A549 treated with AZD2906 at 1 μM for 4 hours (cell line): ENCODE data around the gene DNM3. TPM values are rescaled to one million over a fixed set of nuclear protein-coding genes. Genes with fewer than 3 reads are reported as not detected.

Experiments
- total RNA-seq: library from RNA; stranded (reverse); fragments of 200-300 nt; extraction: Qiagen RNA extraction; gene quantifications from 5 replicates; pipeline ENCODE4 v1.2.3, GENCODE V29; 2022

Gene DNM3
- 0.33 to 0.64 TPM (median 0.51 TPM) in 5 replicates for total RNA-seq

DNA sequence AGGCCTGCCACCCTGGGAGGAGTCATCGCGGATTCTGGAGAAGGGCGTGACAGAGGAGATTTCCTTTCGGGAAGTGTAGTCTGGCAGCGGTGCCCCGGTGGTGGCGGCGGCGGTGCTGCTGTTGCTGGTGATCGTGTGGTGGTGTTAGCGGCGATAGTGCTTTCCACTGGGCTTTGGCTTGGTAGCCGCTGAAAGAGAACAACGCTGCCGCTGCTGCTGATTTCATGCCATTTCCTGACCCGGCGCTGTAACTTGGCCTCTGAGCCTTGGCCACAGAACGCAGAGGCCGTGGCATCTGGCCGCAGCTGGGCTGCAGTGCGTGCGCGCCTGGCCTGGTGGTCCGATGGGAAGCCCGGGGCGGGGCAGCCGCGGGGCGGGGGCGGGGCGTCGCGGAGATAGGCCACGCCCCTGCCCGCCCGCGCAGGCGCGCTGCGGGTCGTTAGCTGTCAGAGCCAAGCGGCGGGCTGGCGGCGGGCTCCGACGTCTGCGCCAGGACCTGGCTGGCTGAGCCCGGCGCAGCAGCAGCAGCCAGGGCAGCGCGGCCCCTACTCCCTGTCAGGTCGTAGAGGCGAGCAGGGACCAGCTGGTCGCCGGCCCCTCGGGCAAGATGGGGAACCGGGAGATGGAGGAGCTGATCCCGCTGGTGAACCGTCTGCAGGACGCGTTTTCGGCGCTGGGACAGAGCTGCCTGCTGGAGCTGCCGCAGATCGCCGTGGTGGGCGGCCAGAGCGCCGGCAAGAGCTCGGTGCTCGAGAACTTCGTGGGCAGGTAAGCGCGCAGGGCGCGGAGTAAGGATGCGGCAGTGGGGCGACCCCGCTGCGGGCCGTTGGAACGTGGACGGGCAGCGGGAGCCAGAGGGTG is at the start of gene DNM3:
DNM3 (plus strand) TSS at position 449 of the 861 bp plus-strand sequence; CDS start at position 608, 159 bp downstream.

DNA sequence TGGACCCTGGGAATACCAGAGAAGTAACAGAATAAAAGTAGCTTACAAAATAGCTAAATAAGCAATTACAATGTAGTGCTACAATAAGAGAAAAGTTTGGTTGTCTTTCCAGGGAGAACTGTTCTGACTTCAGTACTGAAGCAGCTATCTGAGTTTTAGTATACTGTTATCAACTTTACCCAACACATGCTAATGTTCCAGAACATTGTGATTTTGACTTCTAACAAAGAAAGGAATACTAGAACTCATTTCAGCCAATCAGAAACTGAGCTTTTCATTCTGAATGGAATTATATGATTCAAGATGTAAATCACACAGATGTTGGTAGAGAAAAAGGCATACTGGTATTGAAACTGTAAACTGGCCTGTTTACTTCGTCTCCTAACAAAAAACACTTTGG is 579.1 kb downstream of the DNM3 start, which contains the start of gene C1orf105:
C1orf105 (plus strand) TSS at position 301 of the 400 bp plus-strand sequence. CDS start 201 bp downstream, outside the sequence.

DNA sequence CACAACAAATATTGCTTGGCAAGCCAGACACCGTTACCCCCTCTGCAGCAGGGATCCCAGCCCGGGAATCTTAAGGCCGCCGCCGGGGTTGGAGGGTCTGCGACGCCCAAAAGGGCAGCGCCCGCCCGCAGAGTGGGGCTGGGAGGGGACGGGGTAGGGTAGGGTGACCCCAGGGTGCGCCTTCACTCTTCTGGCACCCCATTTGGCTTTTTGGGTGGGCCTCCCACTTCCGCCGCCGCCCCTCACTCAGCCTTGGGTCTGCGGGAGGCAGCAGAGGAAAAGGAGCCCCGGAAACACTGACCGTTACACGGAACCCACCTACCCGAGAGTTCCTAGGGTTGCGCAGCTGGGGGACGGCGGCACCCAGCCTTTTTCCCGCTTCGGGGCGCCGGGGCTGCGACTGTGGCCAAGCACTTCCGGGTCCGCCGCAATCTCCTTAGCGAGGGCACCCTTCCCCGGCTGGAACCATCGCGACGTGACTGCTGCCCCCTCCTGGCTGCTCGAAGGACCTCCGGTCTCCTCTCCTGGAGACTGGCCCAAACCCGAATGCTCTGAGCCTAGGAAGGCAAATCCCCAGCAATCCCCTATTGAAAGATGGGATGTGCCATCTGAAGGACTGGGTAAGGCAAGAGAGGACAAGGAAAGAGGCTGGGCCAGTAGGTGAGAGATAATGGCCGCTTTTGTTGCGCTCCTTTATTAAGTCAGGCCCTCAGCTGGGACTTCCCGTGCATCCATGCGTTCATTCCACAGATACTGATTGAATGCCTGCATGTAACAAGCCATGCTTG is 602.6 kb downstream of the DNM3 start, which contains the start of gene PIGC:
PIGC (minus strand) TSS at position 404 of the 788 bp plus-strand sequence. CDS start 1,447 bp downstream, outside the sequence.

Other genes starting within 250 kb of the DNM3 start
- not detected in 5 replicates for gene MYOCOS, start 219.3 kb upstream of the DNM3 start, total RNA-seq
- gene MYOC, start 188.8 kb upstream of the DNM3 start, total RNA-seq, result not detected in 5 replicates
- gene VAMP4, start 99.4 kb upstream of the DNM3 start, total RNA-seq, result 3.0 to 4.4 TPM (median 4.3 TPM) in 5 replicates
- 37.8 to 45.5 TPM (median 43.0 TPM) in 5 replicates for gene METTL13, start 59.8 kb upstream of the DNM3 start, total RNA-seq